ENCODE measurements around the gene OR51B2. TPM values are rescaled to one million over a fixed set of nuclear protein-coding genes. Genes with fewer than 3 reads are reported as not detected.

Gene OR51B2
- total and polyA plus RNA-seq, 2 of the 13 experiments (the other 11 are each of a cell fraction or from before 2014, with no cell fraction given): not detected

DNA sequence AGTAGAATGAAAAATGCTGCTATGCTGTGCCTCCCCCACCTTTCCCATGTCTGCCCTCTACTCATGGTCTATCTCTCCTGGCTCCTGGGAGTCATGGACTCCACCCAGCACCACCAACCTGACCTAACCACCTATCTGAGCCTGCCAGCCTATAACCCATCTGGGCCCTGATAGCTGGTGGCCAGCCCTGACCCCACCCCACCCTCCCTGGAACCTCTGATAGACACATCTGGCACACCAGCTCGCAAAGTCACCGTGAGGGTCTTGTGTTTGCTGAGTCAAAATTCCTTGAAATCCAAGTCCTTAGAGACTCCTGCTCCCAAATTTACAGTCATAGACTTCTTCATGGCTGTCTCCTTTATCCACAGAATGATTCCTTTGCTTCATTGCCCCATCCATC lies 39.5 kb downstream of the OR51B2 start (continued):
- TF ChIP-seq, protein P1, sequence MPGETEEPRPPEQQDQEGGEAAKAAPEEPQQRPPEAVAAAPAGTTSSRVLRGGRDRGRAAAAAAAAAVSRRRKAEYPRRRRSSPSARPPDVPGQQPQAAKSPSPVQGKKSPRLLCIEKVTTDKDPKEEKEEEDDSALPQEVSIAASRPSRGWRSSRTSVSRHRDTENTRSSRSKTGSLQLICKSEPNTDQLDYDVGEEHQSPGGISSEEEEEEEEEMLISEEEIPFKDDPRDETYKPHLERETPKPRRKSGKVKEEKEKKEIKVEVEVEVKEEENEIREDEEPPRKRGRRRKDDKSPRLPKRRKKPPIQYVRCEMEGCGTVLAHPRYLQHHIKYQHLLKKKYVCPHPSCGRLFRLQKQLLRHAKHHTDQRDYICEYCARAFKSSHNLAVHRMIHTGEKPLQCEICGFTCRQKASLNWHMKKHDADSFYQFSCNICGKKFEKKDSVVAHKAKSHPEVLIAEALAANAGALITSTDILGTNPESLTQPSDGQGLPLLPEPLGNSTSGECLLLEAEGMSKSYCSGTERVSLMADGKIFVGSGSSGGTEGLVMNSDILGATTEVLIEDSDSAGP (CRISPR knock-in tag; IDR thresholded peaks at IDR 0.05; ENCODE audit: borderline replicate concordance): no peak
- TF ChIP-seq GATAD2A (CRISPR knock-in tag; IDR thresholded peaks at IDR 0.05) (no peak), CBFB (CRISPR knock-in tag; IDR thresholded peaks at IDR 0.05) (no peak), ONECUT2 (CRISPR knock-in tag; IDR thresholded peaks at IDR 0.05) (no peak), MATR3 (CRISPR knock-in tag; IDR thresholded peaks at IDR 0.05) (no peak), RBAK (CRISPR knock-in tag; IDR thresholded peaks at IDR 0.05) (no peak), ZNF841 (CRISPR knock-in tag; IDR thresholded peaks at IDR 0.05; ENCODE audit: borderline replicate concordance) (no peak), SPEN (CRISPR knock-in tag; IDR thresholded peaks at IDR 0.05; ENCODE audit: low read depth) (no peak)
- TF ChIP-seq, protein P2, sequence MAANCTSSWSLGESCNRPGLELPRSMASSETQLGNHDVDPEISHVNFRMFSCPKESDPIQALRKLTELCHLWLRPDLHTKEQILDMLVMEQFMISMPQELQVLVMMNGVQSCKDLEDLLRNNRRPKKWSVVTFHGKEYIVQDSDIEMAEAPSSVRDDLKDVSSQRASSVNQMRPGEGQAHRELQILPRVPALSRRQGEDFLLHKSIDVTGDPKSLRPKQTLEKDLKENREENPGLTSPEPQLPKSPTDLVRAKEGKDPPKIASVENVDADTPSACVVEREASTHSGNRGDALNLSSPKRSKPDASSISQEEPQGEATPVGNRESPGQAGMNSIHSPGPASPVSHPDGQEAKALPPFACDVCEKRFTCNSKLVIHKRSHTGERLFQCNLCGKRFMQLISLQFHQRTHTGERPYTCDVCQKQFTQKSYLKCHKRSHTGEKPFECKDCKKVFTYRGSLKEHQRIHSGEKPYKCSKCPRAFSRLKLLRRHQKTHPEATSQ (CRISPR knock-in tag; IDR thresholded peaks at IDR 0.05; ENCODE audit: borderline replicate concordance): no peak
- TF ChIP-seq, protein P3, sequence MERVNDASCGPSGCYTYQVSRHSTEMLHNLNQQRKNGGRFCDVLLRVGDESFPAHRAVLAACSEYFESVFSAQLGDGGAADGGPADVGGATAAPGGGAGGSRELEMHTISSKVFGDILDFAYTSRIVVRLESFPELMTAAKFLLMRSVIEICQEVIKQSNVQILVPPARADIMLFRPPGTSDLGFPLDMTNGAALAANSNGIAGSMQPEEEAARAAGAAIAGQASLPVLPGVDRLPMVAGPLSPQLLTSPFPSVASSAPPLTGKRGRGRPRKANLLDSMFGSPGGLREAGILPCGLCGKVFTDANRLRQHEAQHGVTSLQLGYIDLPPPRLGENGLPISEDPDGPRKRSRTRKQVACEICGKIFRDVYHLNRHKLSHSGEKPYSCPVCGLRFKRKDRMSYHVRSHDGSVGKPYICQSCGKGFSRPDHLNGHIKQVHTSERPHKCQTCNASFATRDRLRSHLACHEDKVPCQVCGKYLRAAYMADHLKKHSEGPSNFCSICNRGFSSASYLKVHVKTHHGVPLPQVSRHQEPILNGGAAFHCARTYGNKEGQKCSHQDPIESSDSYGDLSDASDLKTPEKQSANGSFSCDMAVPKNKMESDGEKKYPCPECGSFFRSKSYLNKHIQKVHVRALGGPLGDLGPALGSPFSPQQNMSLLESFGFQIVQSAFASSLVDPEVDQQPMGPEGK (CRISPR knock-in tag; IDR thresholded peaks at IDR 0.05): no peak

Data from HepG2 (cell line).